ENCODE results near the gene GNAQ.

Gene GNAQ

DNA sequence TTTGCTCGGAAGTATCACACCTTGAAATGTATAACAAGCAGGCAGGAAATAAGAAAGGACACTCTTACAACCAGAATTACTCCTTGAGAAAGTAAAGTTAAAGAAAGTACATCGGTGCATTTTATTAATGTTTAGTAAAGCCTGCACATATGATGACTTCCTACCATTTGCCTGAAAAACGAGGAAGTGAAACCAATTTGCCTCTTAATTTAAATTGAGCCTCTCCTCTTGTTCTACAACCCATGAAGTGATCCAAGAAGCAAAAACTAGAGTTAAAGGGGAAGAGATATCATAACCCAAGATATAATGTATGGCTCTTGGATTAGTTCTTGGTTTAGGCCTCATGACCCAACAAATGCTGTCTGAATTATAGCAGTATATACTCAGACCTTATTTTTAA is 95.6 kb downstream of the GNAQ start:
- DNase-seq = no peak

DNA sequence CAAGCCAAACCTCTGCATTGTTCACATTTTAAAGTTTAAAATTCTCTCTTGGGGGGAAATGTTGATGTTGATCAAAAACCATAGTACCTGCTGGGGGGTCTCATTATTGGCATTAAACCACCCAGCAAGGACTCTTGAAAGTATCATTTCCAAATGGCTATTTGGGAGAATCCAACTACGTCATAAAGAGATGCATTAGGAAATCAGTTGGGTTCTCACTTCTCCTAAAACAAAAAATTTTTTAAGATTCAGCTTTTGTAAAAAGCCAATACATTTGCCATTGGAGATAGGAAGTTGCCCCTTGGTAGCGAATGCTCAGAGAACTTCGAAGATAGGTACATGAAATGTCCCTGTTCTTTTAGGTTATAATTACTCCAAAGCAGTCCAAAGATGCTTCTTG is 96.4 kb downstream of the GNAQ start:
- no peak for DNase-seq

DNA sequence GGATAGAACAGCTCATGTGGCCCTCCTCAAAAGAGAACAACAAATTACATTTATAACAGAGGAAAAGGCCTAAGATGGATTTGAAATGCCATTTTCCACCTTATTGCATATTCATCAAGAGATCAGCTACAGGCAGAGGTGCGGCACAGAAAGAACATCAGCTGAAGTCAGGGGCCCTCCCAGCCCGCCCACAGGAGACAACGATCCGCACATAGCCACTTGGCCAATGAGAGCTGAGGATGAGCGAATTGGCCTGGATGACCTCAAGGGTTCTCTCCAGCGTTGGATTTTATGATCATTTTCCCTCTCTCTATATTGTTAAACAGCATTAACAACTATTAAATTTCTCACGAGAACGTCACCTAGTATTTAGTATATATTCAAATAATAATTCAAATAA is 97.6 kb downstream of the GNAQ start:
- no peak for DNase-seq

DNA sequence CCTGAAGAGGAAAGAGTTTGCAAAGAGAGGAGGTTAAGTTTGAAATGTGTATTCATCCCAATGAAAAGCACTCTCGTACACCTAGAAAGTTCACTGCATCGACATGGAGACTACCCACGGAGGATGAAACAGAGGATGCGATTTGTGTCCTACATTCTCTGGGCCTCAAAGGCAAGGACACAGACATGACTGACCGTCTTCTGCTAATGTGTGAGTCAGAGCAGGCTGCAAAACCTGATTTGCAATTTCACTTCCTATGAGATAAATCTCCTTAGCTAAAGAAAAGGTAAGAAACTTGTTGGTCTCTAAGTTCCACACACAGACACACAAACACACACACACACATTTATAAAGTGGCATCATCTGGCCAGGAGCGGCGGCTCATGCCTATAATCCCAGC is 98.6 kb downstream of the GNAQ start:
- no peak for DNase-seq

DNA sequence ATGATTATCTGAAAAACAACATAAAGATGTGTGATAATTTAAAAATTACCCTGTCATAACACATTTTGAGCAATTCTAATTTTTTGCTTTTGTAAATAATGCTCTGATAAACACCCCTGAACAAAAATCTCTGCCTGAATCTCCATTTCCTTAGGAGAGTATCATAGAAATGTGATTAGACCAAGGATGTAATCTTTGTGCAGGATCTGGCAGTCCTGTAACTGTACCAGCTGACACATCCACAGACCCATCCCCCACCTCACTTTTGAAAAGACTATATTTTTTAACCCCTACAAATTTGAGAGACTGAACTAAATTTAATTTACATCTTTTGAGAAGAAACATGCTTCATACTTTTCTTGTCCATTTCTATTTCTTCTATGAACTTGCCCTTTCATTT is 101.7 kb downstream of the GNAQ start:
- DNase-seq = no peak

DNA sequence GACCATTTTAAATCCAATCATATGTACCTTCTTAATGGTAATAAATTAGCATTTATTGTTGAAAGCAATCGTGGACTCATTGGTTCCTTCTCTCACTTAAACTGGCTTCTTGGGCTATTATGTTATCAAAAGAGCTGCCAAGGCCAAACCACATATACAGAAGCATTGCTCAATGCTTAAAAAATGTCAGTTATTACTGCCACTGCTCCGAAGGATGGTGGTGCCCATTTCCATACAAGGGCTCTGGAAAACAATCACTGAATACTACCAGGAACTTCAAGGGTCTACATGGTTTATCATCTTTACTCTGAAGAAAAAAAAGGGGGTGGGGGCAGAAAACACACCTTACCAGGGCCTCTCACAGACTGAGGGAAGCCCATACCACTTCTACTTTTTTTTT is 104.3 kb downstream of the GNAQ start:
- DNase-seq = no peak

DNA sequence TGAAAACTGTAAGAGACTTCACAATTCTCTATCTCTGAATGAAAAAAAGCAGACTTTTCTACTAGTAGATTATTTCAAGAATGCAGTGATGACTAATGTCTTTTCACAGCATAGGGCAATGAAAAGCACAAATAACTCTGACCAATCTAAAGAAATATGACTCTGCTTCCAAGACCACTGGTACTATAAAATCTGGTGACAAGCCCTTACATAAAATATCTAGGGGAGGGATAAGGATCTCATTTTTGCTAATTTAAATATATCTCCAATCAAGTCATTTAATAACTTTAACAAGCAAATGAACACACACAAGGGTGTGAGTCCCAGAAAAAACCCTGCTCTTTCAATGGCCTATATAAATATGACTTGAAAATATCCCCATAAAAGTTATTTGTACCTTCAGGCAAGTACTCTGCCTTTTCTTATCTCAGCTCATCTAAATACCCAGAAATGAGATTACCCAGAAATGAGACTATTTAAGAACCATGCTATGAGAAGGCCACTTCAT is 105.2 kb downstream of the GNAQ start:
- DNase-seq = no peak

DNA sequence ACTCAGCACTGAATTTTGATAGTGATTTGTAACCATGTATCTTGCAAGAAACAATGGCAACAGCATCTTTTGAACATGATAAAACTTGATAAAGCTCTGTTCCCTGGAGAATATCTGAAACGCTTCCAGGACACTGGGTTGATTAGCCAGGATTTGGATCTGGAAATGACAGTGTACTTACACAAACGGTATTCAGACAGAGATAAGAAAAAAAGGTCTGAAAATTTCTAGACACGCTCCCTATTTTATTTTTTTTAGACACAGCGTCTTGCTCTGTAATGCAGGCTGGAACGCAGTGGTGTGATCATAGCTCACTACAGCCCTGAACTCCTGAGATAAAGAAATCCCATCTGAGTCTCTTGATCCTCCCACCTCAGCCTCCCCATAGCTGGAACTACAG is 109.0 kb downstream of the GNAQ start:
- no peak for DNase-seq

DNA sequence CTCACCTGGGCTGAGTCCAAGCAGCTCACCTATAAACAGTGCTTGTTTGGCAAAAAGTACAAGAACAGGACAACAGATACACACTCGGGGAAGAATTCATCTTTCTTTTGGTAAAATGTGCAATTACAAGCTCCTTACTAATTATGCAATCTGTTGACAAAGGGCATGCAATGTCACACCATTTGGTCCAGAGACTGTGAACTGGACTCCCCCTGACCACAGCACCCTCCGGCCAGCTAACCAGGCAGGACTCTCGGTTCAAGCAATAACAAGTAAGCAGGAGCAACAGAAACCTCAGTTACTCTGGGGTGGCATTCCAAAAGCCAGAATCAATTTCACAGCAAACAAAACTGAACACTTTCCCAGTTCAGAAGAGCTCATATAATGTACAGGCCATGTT is 113.8 kb downstream of the GNAQ start:
- no peak for DNase-seq

DNA sequence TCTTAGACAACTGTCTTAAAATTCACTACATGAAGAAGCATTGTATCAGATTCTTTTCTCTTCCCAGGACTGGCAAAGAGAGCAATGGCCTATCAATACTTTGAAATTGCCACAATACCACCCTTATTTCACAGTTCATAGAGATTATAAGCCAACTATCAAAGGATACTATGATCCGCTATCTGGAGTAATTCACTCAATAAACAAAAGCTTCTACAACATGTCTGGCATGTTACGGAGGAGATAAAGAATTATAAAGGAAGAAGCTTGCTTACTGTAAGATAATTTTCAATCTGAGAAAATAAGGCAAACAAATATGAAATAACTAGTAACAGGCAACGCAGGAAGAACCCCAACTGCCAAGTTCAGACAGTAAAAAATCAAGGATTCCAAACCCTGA is 114.8 kb downstream of the GNAQ start:
- no peak for DNase-seq

DNA sequence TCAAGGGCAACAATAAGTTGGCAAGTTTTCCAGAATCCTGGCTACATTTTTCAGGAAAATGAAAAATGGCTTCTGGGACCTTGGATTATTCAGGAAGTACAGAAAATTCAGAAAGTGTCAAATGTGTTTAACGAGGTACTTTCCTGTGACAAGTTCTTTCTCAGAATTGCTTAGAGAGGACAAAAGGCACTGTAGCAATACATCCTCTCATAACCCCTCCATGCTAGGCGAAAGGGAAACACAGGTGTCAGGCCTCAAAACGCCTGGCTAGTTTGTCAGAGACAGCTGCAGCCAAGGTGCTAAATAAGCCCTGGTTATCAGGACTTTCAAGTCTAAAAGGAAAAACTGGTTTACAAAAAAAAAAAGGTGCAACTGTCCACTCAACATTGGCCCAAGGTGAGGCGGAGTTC is 115.2 kb downstream of the GNAQ start:
- no peak for DNase-seq

DNA sequence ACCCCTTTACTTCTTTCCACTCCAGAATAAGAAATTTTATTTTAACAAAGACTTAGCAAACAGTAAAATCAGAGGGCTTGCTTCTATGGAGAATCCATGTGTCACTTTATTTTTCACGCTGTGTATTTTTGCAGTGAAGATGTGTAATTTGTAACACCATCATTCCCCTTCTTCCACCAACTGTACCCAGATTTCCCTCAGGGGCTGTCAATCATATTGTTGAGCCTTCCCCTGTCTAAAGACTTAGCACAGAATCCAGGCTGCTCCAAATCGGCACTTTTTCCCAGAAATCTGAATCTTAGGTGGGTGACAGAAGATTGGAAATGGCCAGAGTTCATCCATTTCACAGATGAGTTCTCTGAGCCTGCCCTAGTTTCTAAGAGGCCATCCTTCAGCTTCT is 115.9 kb downstream of the GNAQ start:
- no peak for DNase-seq

DNA sequence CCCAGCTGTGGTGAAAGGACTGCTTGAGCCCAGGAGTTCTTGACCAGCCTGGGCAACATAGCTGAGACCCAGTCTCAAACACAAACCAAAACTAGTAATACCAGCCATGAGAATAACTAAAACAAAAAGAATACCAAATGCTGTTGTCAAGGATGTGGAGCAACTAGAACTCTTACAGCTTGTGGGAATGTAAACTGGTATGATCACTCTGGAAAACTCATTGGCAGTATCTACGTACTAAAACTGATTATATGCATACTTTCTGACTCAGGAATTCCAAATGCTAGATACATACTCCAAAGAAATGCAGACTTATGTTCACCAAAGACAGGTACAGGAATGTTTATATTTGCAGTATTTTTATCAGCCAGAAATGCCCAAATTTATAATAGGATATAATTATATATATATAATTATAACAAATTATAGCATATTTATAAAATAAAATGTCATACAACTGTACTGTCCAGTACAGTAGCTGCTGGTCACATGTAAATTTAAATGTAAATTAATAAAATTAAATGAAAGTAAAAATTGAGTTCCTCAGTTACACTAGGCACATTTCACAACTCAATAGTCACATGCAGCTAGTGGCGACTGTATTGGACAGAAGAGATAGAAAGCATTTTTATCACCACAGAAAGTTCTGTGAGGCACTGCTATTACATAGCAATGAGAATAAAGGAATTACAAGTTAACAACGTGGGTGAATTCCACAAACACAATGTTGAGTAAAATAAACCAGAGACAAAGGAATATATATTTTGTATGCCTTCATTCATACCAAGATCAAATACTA is 118.5 kb downstream of the GNAQ start:
- no peak for DNase-seq

DNA sequence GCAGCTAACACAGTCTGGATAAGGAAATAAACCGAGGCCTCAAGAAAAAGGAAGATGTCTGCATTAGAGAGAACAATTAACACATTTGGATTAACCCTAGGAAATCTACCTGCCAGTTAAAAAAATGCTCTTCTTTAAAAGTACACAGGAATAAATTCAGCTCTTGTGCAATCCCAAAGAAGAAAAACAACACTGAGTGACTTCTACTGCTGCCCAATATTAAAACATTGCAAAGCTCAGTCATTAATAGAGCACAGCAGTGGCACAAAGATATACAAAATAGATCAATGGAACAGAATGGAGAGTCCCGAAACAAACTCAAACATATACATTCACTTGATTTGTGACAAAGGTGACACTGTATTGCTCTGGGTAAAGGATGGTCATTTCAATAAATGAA is 119.7 kb downstream of the GNAQ start:
- no peak for DNase-seq

DNA sequence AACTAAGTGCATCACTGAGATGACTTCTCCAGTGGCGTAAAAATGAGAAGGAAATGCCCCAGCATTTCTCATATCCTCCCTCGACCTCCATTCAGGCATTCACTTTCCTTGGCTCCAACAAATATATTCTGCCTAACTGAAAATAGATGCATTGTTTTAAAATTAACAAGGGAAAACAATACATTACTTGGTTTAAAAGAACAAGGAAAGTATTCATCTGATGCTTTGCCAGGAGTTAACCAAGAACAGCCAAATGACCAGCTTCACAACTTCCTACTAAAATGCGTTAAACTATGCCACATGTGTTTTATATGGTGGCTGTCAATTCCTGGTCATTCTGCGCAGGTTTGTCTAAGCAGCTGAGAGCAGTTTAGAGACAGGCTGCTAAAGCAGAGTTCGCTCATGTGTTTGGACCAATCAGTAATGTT is 121.4 kb downstream of the GNAQ start:
- DNase-seq = no peak

DNA sequence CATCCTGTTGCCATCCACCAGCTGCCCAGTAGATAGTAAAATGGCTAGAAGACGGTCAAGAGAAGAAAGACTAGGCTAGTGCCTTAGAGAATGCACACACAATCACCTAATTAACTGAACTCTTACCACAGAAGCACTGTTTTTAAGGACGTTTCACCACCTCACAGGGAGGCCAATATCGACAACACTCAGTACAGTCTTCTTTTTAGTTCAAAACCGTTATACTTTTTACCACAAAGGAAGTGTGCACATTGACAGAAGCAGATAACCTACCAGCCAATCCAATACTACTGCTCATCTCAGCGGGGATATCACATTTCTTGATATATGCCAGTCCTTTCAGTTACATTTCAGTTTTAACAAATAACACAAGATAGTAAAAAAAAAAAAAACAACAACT is 122.3 kb downstream of the GNAQ start:
- no peak for DNase-seq

DNA sequence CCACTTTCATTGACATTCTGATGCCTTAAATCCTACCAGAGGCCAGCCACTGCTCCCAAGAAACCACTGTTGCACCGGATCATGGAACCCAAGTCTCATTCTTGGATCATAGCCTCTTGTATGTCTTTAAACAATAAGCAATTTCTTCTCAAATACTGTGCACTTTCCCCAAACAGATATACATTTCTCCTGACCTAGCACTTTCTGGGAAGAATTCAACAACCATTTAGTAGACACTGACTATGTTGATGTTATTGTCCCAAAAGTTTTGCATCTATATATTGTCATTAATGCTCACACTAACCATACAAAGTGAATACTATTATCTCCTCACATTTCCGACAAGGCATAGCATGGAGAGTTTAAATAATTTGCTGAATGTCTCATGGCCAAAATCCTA is 123.3 kb downstream of the GNAQ start:
- DNase-seq = no peak

DNA sequence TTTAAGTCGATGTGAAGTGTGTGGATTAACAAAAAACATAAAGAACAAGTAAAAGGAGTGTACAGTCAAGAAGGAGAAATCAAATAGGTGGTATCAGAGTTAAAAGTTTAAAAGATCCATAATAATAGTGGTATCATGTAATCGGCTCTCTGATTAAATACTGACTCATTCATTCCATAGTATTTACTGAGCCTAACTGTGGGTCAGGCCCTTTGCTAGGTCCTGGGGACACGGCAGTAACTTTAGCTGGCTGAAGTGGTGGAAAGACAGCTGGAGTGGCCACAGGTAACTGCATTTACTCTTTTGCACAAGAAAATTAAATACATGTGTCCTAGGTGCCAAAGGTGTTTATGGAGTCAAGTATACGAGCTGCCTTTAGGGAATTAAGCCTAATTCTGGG is 124.0 kb downstream of the GNAQ start:
- DNase-seq = no peak

DNA sequence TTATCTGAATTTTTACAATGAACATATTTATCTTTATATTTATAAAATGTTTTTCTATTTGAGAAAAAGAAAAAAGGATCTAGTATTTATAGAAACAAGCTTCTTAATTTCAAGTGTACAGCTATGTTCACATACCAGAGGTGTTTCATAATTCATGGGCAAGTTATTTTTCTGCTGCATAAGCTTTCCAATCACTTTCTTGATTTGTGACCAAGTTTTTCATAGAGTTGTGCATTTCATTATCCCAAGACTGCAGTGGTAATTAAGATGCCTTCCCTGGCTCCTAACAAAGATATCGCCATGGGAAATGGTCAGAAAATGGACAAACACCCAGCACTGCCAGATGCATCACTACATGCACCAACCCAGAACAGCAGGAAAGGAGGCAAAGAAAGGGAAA is 124.6 kb downstream of the GNAQ start:
- DNase-seq = no peak

DNA sequence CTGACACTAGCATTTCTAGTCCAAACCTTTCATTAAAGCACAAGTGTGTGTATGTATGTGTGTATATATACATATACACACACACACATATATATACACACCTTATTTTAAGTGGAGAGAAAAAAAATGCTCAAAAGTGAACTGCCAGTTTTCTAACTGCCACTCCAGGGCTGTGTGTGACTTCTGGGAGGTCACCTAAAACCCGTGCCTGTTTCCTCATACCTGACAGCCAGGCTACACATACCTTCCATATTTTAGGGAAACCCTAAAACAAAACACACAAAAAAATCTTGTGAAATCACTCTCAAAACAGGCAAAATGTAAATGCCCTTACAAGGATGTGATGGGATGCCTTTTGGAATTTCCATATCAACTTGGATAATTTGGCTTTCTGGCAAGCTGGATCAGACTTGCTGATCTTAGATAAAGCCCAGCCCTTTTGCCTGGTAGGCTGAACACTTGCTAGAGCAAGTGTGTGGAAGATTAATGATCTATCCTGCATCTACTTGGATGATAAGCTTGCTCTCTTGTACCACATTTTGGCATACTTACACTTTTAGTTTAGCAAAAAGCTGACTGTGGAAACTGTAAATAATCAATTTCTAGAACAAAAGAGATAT is 127.8 kb downstream of the GNAQ start:
- DNase-seq = no peak

DNA sequence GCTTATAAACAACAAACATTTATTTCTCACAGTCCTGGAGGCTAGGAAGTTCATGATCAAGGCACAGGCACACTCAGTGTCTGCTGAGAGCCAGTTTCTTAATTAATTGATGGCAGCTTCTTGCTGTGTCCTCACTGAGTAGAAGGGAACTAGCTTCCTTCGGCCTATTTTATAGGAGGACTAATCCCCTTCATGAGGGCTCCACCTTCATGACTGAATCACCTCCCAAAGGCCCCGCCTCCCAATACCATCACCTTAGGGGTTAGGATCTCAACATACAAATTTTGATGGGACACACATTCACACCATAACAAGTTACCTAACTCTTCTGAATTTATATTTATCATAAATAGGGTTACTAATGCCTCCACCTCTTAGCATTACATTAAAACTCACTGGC is 129.8 kb downstream of the GNAQ start:
- no peak for DNase-seq

DNA sequence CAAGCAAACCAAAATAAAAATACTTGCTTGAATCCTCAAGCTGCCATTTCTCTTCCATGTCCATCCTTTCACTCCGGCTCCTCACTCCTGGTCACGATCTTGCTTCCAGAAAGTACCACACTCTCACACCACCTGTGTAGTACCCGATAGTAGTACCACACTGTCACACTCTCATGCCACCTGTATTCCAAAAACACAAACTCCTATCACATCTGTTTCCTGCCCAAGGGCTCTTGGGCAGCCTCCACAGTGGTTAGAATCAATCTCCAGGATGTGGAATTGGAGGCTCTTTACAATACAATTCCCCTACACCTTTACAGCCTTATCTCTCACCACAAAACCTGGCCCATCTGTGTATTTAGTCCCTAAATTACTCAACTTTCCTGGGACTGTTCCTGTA is 130.6 kb downstream of the GNAQ start:
- DNase-seq = no peak

DNA sequence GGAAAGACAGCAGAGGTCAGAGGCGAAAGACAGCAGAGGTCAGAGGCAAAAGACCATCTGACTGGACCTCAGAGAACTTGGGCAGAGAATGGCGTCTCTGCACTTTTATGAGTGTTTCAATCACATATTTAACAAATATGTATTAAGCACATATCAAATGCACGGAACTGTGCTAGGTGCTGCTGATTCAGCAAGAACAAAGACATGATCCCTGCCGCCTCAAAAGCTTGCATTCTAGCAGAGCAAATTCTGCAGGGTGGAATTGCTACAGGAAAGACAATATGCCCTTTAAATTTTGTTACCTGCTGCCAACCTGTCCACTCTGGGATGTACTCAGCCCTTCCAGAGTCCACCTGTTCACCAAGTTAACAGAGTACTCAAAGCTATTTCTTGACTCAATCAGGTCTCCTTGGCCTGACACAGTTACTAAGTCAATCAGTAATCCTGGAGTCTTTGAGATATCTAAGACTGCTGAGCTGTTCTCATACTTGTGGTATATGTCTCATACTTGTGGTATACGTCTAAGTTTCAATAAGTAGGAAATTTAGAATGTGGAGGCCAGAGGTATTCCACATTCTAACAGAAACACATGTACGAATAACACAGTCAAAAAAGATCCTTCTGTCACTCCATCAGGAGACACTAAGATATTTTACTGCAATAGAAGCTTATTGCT is 131.8 kb downstream of the GNAQ start:
- no peak for DNase-seq

DNA sequence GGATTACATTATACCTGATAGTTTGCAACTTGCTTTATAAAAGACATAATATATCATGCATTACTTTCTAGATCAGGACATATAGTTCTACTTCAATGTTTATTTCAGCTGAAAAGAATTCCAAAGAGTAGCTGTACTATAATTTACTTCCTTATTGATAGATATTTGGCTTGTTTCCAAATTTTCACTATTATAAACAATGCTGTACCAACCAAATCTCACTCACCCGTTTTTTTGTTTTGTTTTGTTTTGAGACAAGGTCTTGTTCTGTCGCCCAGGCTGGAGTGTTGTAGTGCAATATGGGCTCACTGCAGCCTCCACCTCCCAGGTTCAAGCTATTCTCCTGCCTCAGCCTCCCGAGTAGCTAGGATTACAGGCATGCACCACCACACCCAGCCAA is 132.7 kb downstream of the GNAQ start:
- DNase-seq = no peak
